ENCODE measurements around the gene RIMS1. TPM values are rescaled to one million over a fixed set of nuclear protein-coding genes. Genes with fewer than 3 reads are reported as not detected.

Gene RIMS1
- 10 to 100 TPM in 1 of 4 donors, 1 to 10 TPM in 1, under 1 TPM in 2; 0.13 to 16.8 (median 1.2) TPM for total RNA-seq

GRCh38 chr6:71886184-71887005 is at the start of gene RIMS1:
Gene RIMS1 (plus strand): TSS chr6:71886550. CDS start chr6:71887024, 474 bp downstream.
- no peaks in the 10 kb centered on the region for H3K9me3 ChIP-seq
- peaks cover 0 to 12% (median 0%) of the 10 kb centered on the region in 3 donors for H3K4me1 ChIP-seq
- H3K27ac ChIP-seq, result no peak within 1 kb of the TSS
- no peaks in the 10 kb centered on the region for H3K36me3 ChIP-seq
- WGBS, 2 donors, result 10 to 38% methylated on average over 3 to 18 of the region's 70 CpGs
- H3K4me3 ChIP-seq, result peak within 1 kb of the TSS in 3 of 4 donors; percentile 4 to 62 (median 28)
- intact Hi-C loops (cut with DNase I), result no loop called here
- DNase-seq, result no peak
- TF ChIP-seq POLR2A (IDR thresholded peaks at IDR 0.05) (no peak), CTCF (IDR thresholded peaks at IDR 0.05) (no peak)
- peaks cover 0 to 38% (median 3%) of the 10 kb centered on the region in 4 donors for H3K27me3 ChIP-seq

- H3K4me3 ChIP-seq, result no peak overlapping the region
Observed at GRCh38 chr6:71851214-71851613, 35.1 kb upstream of the RIMS1 start.

GRCh38 chr6:71852948-71853347 is 33.4 kb upstream of the RIMS1 start:
- Histone ChIP-seq H3K27ac (no peak overlapping the region), H3K9me3 (no peaks in the 10 kb centered on the region), H3K4me1 (no peaks in the 10 kb centered on the region), H3K27me3 (no peaks in the 10 kb centered on the region), H3K4me3 (no peak overlapping the region), H3K36me3 (no peaks in the 10 kb centered on the region)
- 68 to 74% methylated on average over 3 of the region's 3 CpGs for WGBS, 2 donors
- DNase-seq, result no peak
- intact Hi-C loops (cut with DNase I), result no loop called here
- TF ChIP-seq CTCF (IDR thresholded peaks at IDR 0.05) (no peak), POLR2A (IDR thresholded peaks at IDR 0.05) (no peak)

More at GRCh38 chr6:71851214-71851613, 35.1 kb upstream of the RIMS1 start:
- Histone ChIP-seq H3K36me3 (no peaks in the 10 kb centered on the region), H3K4me1 (no peaks in the 10 kb centered on the region), H3K9me3 (no peaks in the 10 kb centered on the region), H3K27me3 (no peaks in the 10 kb centered on the region), H3K27ac (no peak overlapping the region)
- 44 to 55% methylated on average over 1 of the region's 1 CpG for WGBS, 2 donors
- no peak for TF ChIP-seq POLR2A (IDR thresholded peaks at IDR 0.05)
- no peak for TF ChIP-seq CTCF (IDR thresholded peaks at IDR 0.05)
- DNase-seq, result no peak
- intact Hi-C loops (cut with DNase I), result no loop called here

GRCh38 chr6:71855406-71855805 is 30.9 kb upstream of the RIMS1 start:
- Histone ChIP-seq H3K4me1 (no peaks in the 10 kb centered on the region), H3K27me3 (no peaks in the 10 kb centered on the region), H3K9me3 (no peaks in the 10 kb centered on the region), H3K4me3 (no peak overlapping the region), H3K27ac (no peak overlapping the region), H3K36me3 (no peaks in the 10 kb centered on the region)
- intact Hi-C loops (cut with DNase I), result no loop called here
- TF ChIP-seq CTCF (IDR thresholded peaks at IDR 0.05), result no peak
- no peak for TF ChIP-seq POLR2A (IDR thresholded peaks at IDR 0.05)
- no peak for DNase-seq
- 44 to 56% methylated on average over 3 of the region's 3 CpGs for WGBS, 2 donors

- Histone ChIP-seq H3K27ac (no peak overlapping the region), H3K4me1 (no peaks in the 10 kb centered on the region), H3K36me3 (no peaks in the 10 kb centered on the region), H3K9me3 (no peaks in the 10 kb centered on the region), H3K4me3 (no peak overlapping the region), H3K27me3 (no peaks in the 10 kb centered on the region)
- DNase-seq, result no peak
- intact Hi-C loops (cut with DNase I), result no loop called here
- TF ChIP-seq POLR2A (IDR thresholded peaks at IDR 0.05), result no peak
- TF ChIP-seq CTCF (IDR thresholded peaks at IDR 0.05), result no peak
Observed at GRCh38 chr6:71879016-71879415, 7.3 kb upstream of the RIMS1 start.

Measured in esophagus squamous epithelium (tissue), 5 donors.